Subcutaneous adipose tissue (tissue), 4 donors: ENCODE results near the gene CCDC92B. TPM values are rescaled to one million over a fixed set of nuclear protein-coding genes. Genes with fewer than 3 reads are reported as not detected.

Experiments
- CTCF ChIP-seq: fragments of 450-650 bp; IDR thresholded peaks from one replicate; pipeline ENCODE4 v1.5.1; 2016; ENCODE audit warnings: low read depth, mild to moderate bottlenecking, control low read depth, antibody characterized with exemption, moderate library complexity
- total RNA-seq, 4 donors: library from RNA; depleted of rRNA; stranded (reverse); fragments of >200 nt; gene quantifications; one replicate each; pipeline ENCODE4 v1.1.0, GENCODE V29; 2016

Gene CCDC92B
- total RNA-seq, 4 donors from 2014 or later, result not detected

GRCh38 chr17:2783310-2784030, 34.0 kb upstream of the CCDC92B start:
- no peak for TF ChIP-seq CTCF

GRCh38 chr17:2782055-2782454, 32.6 kb upstream of the CCDC92B start:
- TF ChIP-seq CTCF, result no peak

- TF ChIP-seq CTCF, result no peak
Measured at GRCh38 chr17:2780931-2781454, 31.5 kb upstream of the CCDC92B start.

GRCh38 chr17:2780256-2780655, 30.8 kb upstream of the CCDC92B start:
- no peak for TF ChIP-seq CTCF

- TF ChIP-seq CTCF, result no peak
Measured at GRCh38 chr17:2779545-2779944, 30.1 kb upstream of the CCDC92B start.

GRCh38 chr17:2778489-2778888, 29.0 kb upstream of the CCDC92B start:
- no peak for TF ChIP-seq CTCF

- TF ChIP-seq CTCF, result no peak
Measured at GRCh38 chr17:2777242-2777867, 27.9 kb upstream of the CCDC92B start.
